Measurements from ENCODE around the gene RAB13. TPM values are rescaled to one million over a fixed set of nuclear protein-coding genes. Genes with fewer than 3 reads are reported as not detected.

Gene RAB13
- total and polyA plus RNA-seq, 2 of the 13 experiments (the other 11 are each of a cell fraction or from before 2014, with no cell fraction given), result 15.9 to 24.7 TPM

DNA sequence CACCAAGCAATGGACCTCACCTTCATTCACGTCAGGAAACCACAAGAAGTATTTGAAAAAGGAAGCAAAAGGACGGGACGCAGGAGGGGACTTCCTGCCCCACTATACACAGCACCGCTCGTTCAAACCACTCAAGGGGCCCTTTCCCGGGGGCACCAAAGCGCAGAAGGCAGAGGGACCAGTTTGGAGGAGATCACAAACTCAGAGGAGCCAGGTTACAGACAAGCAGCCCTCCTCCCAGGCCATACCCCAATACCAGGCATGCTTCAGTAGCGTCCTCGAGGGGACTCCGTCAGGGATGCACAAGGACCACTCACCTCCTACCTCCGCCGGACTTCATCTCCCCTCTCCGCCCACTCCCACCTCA lies 28.4 kb downstream of the RAB13 start (continued):
- TF ChIP-seq ZNF570 (CRISPR knock-in tag; IDR thresholded peaks at IDR 0.05; ENCODE audit: borderline replicate concordance) (no peak), MED13 (CRISPR knock-in tag; IDR thresholded peaks at IDR 0.05) (no peak), HNRNPLL (IDR thresholded peaks at IDR 0.05; ENCODE audit: low read depth, low read length, poor library complexity, severe bottlenecking) (no peak), ZNF737 (CRISPR knock-in tag; IDR thresholded peaks at IDR 0.05; ENCODE audit: borderline replicate concordance) (no peak), ELF1 (CRISPR knock-in tag; IDR thresholded peaks at IDR 0.05) (no peak), FOXA1 (IDR thresholded peaks at IDR 0.05) (no peak), FOXA1 (CRISPR knock-in tag; IDR thresholded peaks at IDR 0.05) (no peak), ZNF687 (CRISPR knock-in tag; IDR thresholded peaks at IDR 0.05) (no peak)
- TF ChIP-seq, protein P1, sequence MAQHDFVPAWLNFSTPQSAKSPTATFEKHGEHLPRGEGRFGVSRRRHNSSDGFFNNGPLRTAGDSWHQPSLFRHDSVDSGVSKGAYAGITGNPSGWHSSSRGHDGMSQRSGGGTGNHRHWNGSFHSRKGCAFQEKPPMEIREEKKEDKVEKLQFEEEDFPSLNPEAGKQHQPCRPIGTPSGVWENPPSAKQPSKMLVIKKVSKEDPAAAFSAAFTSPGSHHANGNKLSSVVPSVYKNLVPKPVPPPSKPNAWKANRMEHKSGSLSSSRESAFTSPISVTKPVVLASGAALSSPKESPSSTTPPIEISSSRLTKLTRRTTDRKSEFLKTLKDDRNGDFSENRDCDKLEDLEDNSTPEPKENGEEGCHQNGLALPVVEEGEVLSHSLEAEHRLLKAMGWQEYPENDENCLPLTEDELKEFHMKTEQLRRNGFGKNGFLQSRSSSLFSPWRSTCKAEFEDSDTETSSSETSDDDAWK (CRISPR knock-in tag; IDR thresholded peaks at IDR 0.05), result no peak
- TF ChIP-seq, protein P2, sequence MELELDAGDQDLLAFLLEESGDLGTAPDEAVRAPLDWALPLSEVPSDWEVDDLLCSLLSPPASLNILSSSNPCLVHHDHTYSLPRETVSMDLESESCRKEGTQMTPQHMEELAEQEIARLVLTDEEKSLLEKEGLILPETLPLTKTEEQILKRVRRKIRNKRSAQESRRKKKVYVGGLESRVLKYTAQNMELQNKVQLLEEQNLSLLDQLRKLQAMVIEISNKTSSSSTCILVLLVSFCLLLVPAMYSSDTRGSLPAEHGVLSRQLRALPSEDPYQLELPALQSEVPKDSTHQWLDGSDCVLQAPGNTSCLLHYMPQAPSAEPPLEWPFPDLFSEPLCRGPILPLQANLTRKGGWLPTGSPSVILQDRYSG (CRISPR knock-in tag; IDR thresholded peaks at IDR 0.05), result no peak
